ENCODE measurements around the gene ZNF784. TPM values are rescaled to one million over a fixed set of nuclear protein-coding genes. Genes with fewer than 3 reads are reported as not detected.
A peak's percentile ranks its signal among the peaks of the same experiment; 100 is the strongest.

The ZNF784 gene
- total and polyA plus RNA-seq, 9 of the 15 experiments (the other 6 are each of a cell fraction or from before 2014, with no cell fraction given): 0.14 to 6.1 (median 2.1) TPM

DNA sequence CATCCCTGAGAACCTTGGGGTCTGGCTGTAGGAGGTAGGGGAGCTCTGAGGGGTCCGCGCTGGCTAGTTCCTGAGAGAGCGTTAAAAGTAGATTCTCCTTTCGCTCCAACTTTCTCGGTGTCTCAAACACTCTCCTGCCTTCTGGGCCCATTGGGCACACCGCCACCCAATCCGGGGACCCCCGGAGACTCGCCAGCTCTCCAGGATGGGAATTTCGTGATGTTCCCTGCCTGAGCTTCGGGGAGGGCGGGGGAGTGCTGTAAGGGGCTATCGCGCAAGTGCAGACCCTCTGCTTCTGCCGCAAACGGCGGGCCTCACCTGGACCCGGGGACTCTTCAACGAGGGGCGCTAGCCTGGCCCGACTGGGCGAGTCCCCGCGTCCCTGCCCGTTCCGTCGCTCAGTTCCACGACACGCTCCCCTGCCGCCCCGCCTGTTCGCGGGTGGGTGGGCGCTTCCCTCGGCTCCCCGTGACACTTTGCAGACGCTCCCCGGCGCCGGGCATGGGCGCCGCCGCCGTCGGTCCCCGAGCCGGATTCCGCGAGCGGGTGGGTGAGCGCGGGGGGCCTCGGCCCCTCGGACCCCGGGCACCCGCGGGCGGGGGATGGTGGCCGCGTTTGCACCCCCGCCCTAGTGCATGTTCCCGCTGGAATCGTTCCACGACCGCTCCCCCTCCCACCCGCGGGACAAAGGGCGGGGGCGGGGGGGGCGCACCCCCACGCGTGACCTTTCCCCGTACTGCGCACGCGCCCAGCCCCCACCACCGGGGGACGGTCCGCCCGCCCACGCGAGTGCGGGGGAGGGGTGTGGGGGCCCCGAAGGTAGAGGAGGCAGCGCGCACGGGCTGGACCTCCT lies 23.6 kb upstream of the ZNF784 start, which contains the start of gene CCDC106 (continued):
- TF ChIP-seq ARID1B (IDR thresholded peaks at IDR 0.05) (0 out of 2 replicates have a peak, but pooled peaks have one; percentile 42), SAFB (IDR thresholded peaks at IDR 0.05; ENCODE audit: borderline replicate concordance, low read depth, low read length) (peak; percentile 100), SP1 (CRISPR knock-in tag; IDR thresholded peaks at IDR 0.05) (peak; percentile 86), ZFP30 (CRISPR knock-in tag; IDR thresholded peaks at IDR 0.05; ENCODE audit: borderline replicate concordance) (no peak), NONO (IDR thresholded peaks at IDR 0.05; ENCODE audit: low read depth in 2 of 2, low read length in 1 of 2) (peak in 1 of 2 experiments; percentile 78; a peak in 2 of 4 replicates), ZNF165 (CRISPR knock-in tag; IDR thresholded peaks at IDR 0.05; ENCODE audit: borderline replicate concordance) (no peak), DACH1 (IDR thresholded peaks at IDR 0.05; ENCODE audit: partially characterized antibody) (no peak), ZNF436 (CRISPR knock-in tag; IDR thresholded peaks at IDR 0.05) (no peak), NEUROD1 (IDR thresholded peaks at IDR 0.05; ENCODE audit: borderline replicate concordance, low read depth, low read length, partially characterized antibody) (peak; percentile 91), PHB (CRISPR knock-in tag; IDR thresholded peaks at IDR 0.05) (no peak), NCOA1 (IDR thresholded peaks at IDR 0.05; ENCODE audit: low read depth) (no peak), ZNF146 (CRISPR knock-in tag; IDR thresholded peaks at IDR 0.05; ENCODE audit: unreplicated experiment) (no peak), PML (IDR thresholded peaks at IDR 0.05; ENCODE audit: low read length) (no peak)
- TF ChIP-seq, protein P1, sequence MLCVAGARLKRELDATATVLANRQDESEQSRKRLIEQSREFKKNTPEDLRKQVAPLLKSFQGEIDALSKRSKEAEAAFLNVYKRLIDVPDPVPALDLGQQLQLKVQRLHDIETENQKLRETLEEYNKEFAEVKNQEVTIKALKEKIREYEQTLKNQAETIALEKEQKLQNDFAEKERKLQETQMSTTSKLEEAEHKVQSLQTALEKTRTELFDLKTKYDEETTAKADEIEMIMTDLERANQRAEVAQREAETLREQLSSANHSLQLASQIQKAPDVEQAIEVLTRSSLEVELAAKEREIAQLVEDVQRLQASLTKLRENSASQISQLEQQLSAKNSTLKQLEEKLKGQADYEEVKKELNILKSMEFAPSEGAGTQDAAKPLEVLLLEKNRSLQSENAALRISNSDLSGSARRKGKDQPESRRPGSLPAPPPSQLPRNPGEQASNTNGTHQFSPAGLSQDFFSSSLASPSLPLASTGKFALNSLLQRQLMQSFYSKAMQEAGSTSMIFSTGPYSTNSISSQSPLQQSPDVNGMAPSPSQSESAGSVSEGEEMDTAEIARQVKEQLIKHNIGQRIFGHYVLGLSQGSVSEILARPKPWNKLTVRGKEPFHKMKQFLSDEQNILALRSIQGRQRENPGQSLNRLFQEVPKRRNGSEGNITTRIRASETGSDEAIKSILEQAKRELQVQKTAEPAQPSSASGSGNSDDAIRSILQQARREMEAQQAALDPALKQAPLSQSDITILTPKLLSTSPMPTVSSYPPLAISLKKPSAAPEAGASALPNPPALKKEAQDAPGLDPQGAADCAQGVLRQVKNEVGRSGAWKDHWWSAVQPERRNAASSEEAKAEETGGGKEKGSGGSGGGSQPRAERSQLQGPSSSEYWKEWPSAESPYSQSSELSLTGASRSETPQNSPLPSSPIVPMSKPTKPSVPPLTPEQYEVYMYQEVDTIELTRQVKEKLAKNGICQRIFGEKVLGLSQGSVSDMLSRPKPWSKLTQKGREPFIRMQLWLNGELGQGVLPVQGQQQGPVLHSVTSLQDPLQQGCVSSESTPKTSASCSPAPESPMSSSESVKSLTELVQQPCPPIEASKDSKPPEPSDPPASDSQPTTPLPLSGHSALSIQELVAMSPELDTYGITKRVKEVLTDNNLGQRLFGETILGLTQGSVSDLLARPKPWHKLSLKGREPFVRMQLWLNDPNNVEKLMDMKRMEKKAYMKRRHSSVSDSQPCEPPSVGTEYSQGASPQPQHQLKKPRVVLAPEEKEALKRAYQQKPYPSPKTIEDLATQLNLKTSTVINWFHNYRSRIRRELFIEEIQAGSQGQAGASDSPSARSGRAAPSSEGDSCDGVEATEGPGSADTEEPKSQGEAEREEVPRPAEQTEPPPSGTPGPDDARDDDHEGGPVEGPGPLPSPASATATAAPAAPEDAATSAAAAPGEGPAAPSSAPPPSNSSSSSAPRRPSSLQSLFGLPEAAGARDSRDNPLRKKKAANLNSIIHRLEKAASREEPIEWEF (CRISPR knock-in tag; IDR thresholded peaks at IDR 0.05): no peak
- TF ChIP-seq, protein P2, sequence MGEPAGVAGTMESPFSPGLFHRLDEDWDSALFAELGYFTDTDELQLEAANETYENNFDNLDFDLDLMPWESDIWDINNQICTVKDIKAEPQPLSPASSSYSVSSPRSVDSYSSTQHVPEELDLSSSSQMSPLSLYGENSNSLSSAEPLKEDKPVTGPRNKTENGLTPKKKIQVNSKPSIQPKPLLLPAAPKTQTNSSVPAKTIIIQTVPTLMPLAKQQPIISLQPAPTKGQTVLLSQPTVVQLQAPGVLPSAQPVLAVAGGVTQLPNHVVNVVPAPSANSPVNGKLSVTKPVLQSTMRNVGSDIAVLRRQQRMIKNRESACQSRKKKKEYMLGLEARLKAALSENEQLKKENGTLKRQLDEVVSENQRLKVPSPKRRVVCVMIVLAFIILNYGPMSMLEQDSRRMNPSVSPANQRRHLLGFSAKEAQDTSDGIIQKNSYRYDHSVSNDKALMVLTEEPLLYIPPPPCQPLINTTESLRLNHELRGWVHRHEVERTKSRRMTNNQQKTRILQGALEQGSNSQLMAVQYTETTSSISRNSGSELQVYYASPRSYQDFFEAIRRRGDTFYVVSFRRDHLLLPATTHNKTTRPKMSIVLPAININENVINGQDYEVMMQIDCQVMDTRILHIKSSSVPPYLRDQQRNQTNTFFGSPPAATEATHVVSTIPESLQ (CRISPR knock-in tag; IDR thresholded peaks at IDR 0.05): no peak
- TF ChIP-seq, protein P3, sequence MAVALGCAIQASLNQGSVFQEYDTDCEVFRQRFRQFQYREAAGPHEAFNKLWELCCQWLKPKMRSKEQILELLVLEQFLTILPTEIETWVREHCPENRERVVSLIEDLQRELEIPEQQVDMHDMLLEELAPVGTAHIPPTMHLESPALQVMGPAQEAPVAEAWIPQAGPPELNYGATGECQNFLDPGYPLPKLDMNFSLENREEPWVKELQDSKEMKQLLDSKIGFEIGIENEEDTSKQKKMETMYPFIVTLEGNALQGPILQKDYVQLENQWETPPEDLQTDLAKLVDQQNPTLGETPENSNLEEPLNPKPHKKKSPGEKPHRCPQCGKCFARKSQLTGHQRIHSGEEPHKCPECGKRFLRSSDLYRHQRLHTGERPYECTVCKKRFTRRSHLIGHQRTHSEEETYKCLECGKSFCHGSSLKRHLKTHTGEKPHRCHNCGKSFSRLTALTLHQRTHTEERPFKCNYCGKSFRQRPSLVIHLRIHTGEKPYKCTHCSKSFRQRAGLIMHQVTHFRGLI (CRISPR knock-in tag; IDR thresholded peaks at IDR 0.05): no peak
- TF ChIP-seq, protein P4, sequence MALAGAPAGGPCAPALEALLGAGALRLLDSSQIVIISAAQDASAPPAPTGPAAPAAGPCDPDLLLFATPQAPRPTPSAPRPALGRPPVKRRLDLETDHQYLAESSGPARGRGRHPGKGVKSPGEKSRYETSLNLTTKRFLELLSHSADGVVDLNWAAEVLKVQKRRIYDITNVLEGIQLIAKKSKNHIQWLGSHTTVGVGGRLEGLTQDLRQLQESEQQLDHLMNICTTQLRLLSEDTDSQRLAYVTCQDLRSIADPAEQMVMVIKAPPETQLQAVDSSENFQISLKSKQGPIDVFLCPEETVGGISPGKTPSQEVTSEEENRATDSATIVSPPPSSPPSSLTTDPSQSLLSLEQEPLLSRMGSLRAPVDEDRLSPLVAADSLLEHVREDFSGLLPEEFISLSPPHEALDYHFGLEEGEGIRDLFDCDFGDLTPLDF (CRISPR knock-in tag; IDR thresholded peaks at IDR 0.05): peak; percentile 76; the same call in 1 of the 2 replicates

Data from K562 (cell line).